Right renal pelvis (tissue), 4 donors: ENCODE measurements around the gene TMEM135. TPM values are rescaled to one million over a fixed set of nuclear protein-coding genes. Genes with fewer than 3 reads are reported as not detected.

ENCODE experiments used
- DNase-seq, 4 donors: peaks; one replicate each; pipeline ENCODE4 v3.0.0-alpha.2; 2013; ENCODE audit warnings: low read depth in 4 of 4, low spot score in 3 of 4, missing footprints in 1 of 4
- polyA plus RNA-seq, 4 donors: library from polyadenylated mRNA; unstranded; fragments of 120-200 nt; gene quantifications; one replicate each; pipeline ENCODE4 v1.2.1, GENCODE V29; 2013; ENCODE audit not compliant: insufficient read length in 4 of 4

TMEM135 gene
- polyA plus RNA-seq, 4 donors = 34.3 to 38.7 (median 37.0) TPM

- no peak for DNase-seq
Observed at GRCh38 chr11:87295237-87295636, 257.5 kb downstream of the TMEM135 start.

GRCh38 chr11:87296627-87297026 is 258.9 kb downstream of the TMEM135 start:
- no peak for DNase-seq

- DNase-seq = no peak
Observed at GRCh38 chr11:87298155-87298554, 260.4 kb downstream of the TMEM135 start.

GRCh38 chr11:87299041-87299481 is 261.3 kb downstream of the TMEM135 start:
- DNase-seq = no peak

GRCh38 chr11:87300640-87301380 is 263.1 kb downstream of the TMEM135 start:
- DNase-seq = no peak

- no peak for DNase-seq
Observed at GRCh38 chr11:87301785-87302540, 264.2 kb downstream of the TMEM135 start.

- peak; percentile 41 to 72 (median 52) for DNase-seq
Observed at GRCh38 chr11:87304412-87304811, 266.7 kb downstream of the TMEM135 start.

- DNase-seq = no peak
Observed at GRCh38 chr11:87306262-87306851, 268.6 kb downstream of the TMEM135 start.

GRCh38 chr11:87307101-87307500 is 269.4 kb downstream of the TMEM135 start:
- no peak for DNase-seq

- DNase-seq = no peak
Observed at GRCh38 chr11:87315229-87315628, 277.5 kb downstream of the TMEM135 start.

GRCh38 chr11:87316491-87316890 is 278.8 kb downstream of the TMEM135 start:
- no peak for DNase-seq

- DNase-seq = no peak
Observed at GRCh38 chr11:87317441-87317840, 279.7 kb downstream of the TMEM135 start.

- no peak for DNase-seq
Observed at GRCh38 chr11:87320123-87320522, 282.4 kb downstream of the TMEM135 start.

- no peak for DNase-seq
Observed at GRCh38 chr11:87322568-87322967, 284.8 kb downstream of the TMEM135 start.

- DNase-seq = no peak
Observed at GRCh38 chr11:87323899-87324298, 286.2 kb downstream of the TMEM135 start.

- no peak for DNase-seq
Observed at GRCh38 chr11:87324817-87325489, 287.2 kb downstream of the TMEM135 start.

GRCh38 chr11:87325490-87325872 is 287.7 kb downstream of the TMEM135 start:
- no peak for DNase-seq

- no peak for DNase-seq
Observed at GRCh38 chr11:87326594-87326993, 288.9 kb downstream of the TMEM135 start.

- no peak for DNase-seq
Observed at GRCh38 chr11:87329172-87329571, 291.4 kb downstream of the TMEM135 start.

GRCh38 chr11:87330187-87330601 is 292.5 kb downstream of the TMEM135 start:
- no peak for DNase-seq

GRCh38 chr11:87331273-87331672 is 293.5 kb downstream of the TMEM135 start:
- DNase-seq = no peak
